GM12891 (cell line): ENCODE results near the gene CTXND1.

Experiments
- POLR2A ChIP-seq: IDR thresholded peaks from 2 replicates; pipeline ENCODE4 v1.6.1; 2011; ENCODE audit warnings: low read depth, low read length, control low read depth
- POLR2AphosphoS5 ChIP-seq: IDR thresholded peaks from 2 replicates; pipeline ENCODE4 v1.6.1; 2011; ENCODE audit warnings: low read depth, low read length, control low read depth
- TAF1 ChIP-seq: IDR thresholded peaks from 2 replicates; pipeline ENCODE4 v1.6.1; 2011; ENCODE audit warnings: low read depth, low read length, control low read depth

DNA sequence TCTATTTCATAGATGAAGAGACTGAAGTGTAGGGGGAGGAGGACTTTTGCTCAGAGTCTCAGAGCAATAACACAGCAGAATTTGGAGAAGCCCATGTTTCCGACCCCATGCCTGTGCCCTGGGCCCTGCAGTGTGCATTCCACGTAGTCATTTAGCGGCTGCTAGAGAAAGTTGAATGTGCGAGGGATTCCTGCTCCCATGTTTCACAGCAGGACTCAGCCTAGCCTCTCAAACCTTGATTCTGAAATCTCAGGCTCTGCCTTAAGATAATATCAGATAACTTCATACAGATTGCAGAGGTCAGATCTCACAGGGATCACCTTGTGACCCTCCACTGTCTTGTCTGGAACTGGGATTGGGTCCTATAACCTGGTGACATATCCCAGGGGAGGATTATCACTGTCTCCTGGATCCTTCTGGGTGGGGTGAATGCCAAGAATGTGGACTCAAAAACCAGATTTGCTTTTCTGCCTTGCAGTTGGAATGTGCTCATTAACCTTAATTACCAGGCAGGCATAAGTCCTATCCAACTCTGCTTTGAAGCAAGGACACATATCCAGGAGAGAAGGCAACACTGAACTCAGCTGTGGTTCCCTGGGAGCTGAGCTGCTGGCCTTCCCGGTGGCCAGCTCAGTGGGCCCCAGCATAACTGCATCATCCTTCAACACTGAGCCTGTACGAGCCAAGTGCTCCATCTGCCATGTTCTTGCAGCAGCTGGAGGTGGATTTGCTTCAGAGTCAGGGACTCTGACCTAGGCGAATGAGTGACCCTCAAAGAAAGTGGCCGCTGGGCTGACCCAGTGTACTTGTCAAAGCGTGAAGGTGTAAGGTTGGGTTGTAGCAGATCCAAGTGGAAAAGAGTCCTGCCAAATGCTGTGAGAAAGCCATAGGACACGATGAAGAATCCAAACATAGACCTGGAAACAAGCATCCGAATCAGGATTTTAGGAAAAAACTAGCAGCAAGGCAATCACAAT, 43.0 kb downstream of the CTXND1 start:
- TF ChIP-seq POLR2A (no peak), POLR2AphosphoS5 (no peak), TAF1 (no peak)
